HG02970 (cell line): ENCODE results near the gene IFFO2.
"Not testable (repeated sequence)": the region's sequence is repeated elsewhere in the genome, so short reads cannot be mapped to it uniquely, and the experiment has no call there.

Source experiments
- ATAC-seq: cut with Tn5 transposase; IDR thresholded peaks from one replicate; pipeline ENCODE4 v1.9.1; 2021; ENCODE audit warnings: mild to moderate bottlenecking, moderate library complexity, moderate number of reproducible peaks; ENCODE audit not compliant: unreplicated experiment, low FRiP score

IFFO2 gene

DNA sequence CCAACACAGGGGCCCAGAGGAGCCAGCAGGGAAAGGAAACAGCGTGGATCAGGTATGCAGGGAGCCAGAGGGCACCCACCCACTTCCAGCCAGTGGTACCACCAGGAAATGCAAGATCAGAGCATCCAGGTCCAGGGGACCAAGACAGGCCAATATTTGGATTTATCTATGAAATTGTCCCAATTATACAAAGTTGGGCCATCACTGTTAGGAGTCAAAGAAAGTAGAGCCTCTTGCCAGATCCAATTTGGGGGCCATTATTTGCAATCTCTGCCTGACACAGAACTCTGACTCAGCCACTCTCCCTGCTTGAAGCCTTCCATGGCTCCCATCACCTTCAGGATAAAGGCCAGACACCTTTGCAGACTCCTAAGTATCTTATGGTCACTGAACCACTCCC lies 75.9 kb downstream of the IFFO2 start:
- no peak for ATAC-seq

DNA sequence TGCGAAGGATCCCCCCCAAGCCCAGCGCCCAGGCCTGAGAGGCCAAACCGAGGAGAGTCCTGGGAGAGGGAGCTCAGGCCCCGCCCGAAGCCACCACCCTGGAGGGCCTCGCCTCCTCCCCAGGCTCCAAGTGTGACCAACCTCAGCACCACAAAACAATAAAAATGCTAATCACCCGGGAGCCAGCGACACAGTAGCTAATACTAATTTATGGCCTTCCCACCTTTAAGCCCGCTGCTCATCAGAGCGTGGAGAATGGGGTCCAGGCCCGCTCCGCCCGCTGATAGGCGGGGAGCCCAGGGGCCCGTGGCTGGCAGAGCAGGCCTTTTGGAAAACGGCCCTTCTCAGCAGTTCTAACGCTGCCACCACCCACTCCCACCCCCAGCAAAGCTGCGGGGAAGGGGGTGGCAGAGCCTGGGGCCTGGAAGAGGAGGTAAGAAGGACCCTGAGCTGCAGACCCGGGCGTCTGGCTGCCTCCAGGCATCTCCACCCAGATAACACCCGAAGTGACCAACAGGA lies 76.6 kb downstream of the IFFO2 start:
- ATAC-seq = no peak

DNA sequence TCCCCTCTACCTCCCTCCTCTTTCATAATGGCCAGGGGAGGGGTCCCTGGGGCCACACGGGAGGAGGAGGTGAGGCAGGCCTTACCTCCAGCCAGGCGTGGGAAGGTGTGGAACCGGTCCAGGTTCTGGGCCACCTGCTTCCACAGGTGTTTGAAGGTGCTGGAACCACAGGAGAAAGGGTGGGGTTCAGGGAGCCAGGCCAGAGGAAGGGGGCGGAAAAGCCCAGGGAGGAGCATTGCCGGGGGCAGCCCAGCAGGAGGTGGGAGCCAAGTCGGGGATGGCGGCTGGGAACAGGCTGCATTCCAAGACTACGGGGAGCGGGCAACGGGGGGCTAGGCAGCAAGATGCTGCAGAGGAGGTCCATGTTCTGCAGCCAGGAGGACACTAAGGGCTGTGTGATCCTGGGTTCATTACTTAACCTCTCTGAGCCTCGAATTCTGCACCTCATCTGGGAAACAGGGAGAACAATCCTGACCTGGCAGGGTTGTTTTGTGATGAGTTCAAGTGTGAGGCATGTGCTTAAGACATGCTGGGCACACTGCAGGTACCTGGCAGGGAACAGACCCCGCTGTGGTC lies 77.2 kb downstream of the IFFO2 start:
- no peak for ATAC-seq

DNA sequence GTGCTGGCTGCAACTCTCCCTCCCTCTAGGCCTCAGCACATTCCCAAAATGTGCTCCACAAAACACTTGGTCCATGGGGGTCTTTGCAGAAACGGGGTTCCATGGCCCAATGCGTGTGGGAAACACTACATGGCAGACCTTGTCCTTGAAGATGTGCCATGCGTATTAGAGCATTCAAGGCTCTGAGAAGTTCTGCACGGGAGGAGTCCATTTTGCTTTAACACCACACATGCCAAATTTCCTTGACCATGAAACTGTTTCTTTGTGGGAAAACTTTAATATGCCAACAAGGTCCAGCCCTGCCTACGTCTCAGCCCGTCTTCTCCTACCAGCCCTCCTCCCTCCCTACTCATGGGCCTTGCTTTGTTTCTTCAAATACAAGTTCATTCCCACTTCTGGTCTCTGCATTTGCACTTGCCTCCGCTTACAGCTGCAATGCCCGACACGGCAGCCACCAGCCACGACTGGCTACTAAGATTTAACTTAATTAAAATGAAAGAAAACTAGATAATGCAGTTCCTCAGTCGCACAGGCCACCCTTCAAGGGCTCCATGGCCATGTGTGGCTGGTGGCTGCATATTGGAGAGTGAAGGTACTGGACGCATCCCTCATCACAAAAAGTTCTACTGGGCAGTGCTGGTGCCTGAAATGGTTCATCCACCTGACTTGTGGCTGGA lies 77.8 kb downstream of the IFFO2 start:
- no peak for ATAC-seq

DNA sequence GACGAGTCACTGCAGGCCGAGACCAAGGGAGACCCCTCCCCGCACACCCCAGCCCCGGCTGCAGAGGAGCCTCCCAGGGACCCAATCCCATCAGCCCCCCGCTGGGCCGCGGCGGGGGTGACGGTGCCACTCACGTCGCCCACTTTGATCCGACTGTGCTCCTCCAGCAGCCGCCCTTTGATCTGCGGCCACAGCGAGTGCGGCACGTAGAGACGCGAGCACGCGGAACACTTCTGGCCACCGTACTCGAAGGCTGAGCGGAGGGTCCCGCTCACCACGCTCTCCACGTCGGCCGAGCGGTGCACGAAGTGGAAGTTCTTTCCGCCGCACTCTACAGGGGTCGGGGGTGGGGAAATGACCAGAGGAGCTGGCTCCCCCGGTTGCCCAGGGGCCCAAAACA lies 79.2 kb downstream of the IFFO2 start:
- ATAC-seq = no peak

DNA sequence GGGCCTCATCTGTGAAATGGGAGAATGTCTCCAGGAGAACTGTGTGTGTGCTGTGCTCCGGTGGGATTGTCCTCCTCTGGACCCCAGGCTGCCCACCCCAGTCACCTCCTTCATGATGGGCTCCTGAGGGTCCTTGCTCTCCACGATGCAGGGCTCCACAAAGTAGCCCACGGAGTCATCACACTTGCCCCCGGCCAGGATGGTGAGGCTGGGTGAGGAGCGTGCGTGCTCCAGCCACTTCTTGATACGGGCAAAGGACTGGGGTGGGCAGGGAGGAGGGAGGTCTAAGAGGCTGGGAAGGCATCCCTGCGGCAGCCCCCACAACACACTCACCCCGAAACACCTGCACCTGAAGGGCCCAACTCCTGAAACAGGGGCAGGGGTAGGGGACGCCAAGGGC lies 80.3 kb downstream of the IFFO2 start:
- no peak for ATAC-seq

DNA sequence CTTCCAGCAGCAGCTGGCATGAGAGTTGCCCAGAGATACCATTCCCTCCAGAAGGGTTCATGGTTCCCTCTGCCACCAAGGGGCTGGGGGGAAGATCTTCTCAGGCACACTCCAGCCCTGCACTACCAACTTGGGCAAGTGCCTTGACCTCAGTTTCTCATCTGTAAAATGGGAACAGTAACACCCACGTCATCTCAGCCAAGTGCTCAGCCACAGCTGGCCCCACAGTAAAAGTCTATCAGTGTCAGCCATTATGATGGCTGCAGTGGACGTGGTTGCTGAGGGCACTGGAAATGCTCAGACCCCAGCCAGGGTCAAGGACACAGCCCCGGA lies 80.7 kb downstream of the IFFO2 start:
- no peak for ATAC-seq

DNA sequence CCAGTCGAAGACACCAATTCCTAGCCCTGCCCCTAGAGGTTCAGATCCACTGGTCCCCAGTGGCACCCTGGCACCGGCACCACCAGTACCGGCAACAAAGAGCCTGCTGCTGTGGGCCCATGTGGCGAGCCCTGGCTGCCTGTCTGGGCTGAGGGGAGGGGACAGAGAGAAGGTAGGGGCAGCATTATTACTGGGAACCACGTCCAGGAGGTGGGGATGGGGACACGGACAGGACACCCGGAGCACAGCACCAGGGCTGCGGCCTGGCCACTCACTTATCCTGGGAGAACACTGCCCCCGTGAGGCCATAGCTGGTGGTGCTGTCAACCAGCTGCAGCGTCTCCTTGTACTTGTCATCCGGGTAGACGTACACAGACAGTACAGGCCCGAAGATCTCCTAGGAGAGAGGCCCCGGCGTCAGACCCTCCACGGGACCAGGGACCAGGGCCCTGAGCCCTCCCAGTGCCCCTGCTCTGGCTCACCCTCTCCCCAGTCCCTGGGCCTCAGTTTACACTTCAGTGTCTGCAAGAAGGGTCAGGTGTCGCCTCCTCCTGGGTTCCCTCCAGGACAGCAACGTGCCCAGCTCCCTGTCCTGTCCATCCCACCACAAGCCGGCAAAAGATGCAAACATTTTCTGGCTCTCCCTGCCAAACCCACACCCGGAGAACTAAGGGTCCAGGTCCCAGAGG lies 81.2 kb downstream of the IFFO2 start:
- ATAC-seq = no peak

DNA sequence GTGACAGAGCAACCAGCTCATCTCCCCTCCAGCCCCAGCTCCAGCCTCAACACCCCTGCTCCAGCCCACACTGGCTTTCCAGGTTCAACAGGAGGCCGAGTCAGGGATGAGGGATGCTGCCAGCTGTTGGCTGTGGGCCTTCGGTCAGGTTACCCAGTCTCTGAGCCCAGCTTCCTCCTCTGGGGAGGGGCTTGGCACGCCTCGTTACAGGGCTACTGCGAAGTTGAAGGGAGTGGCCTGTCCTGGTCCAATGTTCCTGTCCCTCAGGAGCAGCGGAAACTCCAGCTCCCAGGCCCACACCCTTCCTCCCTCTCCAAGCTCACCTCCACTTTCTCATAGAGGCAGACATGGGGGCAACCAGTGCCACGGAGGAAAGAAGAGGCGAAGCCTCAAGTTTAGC lies 81.9 kb downstream of the IFFO2 start:
- ATAC-seq = no peak

DNA sequence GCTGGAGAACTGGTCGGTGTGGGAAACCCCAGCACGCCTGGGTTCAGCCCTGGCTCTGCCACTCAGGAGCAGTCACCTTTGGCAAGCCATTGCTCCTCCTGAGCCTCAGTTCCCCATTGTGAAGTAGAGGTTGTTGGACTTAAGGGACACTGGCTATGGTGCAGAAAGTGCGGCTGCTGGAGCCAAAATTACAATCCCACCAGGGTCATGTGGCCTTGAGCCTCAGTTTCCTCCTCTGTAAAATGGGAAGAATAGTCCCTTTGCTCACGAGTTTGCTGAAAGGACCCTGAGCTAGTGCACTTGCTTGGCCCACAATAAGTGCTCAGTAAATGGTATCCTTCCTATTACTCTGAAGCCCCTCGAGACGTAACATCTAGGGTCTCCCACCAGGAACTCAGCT lies 82.4 kb downstream of the IFFO2 start:
- no peak for ATAC-seq

DNA sequence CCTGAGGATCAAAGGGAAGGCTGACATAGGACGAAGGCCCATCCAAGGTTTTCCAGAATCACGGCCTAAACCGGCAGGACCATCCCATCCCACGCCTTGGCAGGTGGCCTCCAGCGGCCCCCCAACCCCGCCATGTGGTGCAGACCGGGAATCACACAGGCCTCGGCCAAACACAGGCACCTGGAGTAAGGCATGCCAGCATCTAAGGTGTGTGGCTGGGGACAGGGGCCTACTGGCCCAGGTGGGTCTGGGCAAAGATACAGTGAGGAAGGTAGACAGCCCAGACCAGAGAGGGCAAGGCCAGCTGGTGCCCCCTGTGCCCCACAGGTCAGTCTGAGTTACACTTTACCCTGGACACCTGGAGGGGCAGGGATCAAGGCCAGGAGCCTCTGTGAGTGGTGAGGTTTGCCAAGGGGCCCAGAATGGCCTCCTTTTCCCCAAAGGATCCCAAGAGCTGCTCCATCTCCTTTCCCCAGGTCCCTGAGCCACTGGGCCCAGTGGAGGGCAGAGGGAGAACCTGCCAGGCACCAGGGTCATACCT lies 84.3 kb downstream of the IFFO2 start:
- no peak for ATAC-seq

DNA sequence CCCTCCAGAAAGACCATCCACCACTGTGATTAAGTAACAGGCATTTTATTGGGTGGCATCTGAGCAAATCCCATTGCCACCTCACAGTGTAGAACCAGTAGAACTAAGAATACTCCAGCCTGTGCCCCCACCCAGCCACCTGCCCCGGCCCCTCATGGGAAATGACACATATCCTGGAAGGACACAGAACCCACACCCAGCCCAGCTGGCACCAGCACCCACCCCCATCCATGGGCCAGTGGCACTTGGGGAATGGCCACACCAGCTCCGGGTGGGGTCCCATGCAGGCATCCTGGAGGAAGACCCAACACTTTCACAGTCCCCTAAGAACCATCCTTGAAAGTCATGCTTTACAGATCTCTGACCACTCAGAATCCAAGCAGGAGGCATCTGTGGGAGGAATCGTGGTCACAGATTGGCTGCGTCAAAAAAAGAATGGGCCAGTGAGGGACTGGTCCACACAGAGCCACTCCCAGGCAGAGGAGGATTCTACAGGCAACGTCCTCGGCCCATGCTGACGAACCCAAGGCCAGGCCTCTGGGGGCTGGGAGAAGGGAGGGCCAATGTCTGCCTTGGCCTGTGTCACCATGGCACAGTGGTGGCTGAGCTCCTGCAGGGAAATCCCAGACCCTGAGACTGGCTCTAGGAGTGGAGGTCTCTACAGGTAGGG lies 84.9 kb downstream of the IFFO2 start:
- ATAC-seq = no peak

DNA sequence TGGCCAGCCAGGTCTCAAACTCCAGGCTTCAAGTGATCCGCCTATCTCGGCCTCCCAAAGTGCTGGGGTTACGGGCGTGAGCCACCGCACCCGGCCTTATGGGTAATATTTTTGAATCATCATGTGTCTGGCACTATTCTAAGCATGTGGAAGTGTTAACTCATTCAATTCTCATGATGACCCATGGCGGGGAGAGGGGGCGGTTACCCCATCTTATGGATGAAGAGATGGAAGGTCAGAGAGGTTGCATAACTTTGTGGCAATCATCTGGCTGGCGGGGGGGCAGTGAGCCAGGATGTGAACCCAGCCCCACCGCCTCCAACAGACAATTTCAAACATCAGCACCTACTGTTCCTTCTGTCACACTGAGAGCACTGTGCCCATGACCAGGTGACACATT lies 85.5 kb downstream of the IFFO2 start:
- no peak for ATAC-seq

DNA sequence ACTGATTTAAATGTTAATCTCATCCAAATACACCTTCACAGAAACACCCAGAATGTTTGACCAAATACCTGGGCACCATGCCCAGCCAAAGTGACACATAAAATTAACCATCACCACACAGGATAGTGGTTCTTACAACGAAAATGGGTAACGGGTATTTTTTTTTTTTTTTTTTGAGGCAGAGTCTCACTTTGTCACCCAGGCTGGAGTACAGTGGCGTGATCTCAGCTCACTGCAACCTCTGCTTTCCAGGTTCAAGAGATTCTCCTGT lies 85.9 kb downstream of the IFFO2 start:
- not testable (repeated sequence) for ATAC-seq

DNA sequence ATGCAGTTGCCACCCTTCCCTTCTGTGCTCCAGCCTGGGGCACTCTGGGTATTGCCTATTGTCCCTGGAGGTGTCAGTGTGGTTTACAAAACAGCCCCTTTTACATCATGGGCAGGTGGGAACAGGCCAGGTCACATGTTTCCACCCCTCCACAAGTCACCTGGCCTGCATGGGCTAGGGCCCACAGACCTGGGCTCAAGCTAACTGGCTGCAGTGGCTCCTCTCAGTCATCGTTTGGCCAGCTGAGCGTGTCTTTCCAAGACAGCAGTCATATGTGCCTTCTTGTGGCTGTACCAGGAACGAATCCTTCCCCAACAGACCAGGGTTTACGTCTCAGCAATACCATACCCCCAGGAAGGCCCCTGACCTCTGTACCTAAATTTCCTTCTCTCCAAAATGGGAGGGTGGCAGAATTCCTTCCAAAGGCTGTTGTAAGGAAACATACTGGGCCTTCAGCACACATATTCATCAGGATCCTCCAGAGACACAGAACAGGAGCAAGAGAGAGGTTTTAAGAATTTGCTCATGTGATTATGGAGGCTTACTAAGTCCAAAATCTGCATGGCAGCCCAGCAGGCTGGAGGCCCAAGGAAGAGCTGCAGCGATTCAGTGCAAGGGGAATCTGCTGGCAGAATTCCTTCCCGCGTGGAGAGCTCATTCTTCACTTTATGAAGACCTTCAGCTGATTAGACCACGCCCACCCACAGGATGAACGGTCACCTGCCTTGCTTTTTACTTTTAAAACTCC lies 86.5 kb downstream of the IFFO2 start:
- no peak for ATAC-seq

DNA sequence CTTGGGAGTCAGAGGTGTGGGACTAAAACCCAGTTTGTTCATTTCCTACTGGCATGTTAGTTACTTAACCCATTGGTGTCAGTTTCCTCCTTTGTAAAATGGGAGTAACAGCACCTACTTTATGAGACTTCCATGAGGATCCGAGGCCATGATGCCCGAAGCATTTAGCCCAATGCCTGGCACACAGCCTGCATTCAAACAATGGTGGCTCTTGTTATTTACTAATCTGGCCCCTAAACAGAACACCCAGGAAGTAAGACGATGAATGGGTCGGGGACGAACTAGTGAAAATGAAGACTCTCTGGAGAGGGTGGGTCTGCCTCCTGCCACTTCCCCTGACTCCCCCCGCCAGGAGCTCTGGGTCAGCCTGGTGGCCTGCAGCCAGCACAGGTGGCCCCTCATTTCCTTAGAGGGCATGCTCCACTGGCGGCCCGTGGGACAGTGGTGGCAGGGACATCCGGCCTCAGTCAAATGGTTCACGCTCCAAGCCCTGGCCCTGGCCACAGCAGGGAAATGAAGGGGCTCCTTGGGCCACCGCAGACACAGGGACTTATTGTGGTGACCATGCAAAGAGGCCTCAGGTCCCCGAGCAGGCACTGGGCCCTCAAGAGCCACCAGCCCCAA lies 87.6 kb downstream of the IFFO2 start:
- no peak for ATAC-seq

DNA sequence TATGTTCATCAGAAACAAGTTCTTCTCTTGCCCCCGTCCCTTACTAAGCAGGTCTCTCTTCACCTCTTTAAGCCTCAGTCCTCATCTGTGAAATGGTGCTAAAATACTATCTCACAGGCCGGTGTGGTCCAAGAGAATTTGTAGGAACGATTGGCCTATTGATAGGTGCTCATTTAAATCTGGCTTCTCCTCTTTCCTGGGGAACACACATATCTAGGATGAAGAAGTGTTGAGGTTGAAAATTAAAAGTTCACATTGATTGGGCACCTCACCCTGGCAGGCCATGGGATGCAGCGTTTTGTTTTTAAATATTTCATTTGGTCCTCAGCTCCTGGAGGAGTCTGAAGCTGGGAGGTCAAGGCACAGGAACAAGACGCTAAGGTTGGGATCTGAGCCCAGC lies 88.1 kb downstream of the IFFO2 start:
- ATAC-seq = no peak

DNA sequence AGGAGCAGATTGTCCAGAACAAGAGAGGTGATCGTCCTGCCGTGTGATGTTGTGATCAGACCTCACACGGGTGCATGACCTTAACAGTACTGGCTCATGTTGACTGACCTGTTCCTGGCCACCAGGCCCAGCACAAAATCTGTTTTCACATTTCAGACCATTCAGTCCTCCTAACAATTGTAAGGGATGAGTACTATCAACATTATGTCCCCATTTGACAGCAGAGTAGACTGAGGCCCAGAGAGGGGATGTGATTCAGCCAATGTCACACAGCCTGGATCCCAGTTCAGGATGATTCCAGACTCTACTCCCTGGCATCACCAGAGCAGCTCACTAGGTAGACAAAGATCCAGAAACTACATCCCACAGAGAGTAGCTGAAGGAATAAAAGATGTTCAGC lies 89.6 kb downstream of the IFFO2 start:
- ATAC-seq = no peak

DNA sequence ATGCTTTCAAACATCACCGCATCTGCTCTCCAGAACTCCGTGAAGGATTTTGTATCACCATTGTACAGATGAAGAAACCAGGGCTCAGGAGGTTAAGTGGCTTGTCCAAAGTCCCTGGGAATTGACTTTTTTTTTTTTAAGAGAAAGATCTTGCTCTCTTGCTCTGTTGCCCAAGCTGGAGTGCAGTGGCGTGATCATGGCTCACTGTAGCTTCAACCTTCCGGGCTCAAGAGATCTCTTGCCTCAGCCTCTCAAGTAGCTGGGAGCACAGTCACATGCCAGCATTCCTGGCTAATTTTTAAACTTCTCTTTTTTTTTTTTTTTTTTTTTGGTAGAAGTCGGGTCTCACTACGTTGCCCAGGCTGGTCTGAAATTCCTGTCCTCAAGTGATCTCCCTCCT lies 90.2 kb downstream of the IFFO2 start:
- ATAC-seq = no peak

DNA sequence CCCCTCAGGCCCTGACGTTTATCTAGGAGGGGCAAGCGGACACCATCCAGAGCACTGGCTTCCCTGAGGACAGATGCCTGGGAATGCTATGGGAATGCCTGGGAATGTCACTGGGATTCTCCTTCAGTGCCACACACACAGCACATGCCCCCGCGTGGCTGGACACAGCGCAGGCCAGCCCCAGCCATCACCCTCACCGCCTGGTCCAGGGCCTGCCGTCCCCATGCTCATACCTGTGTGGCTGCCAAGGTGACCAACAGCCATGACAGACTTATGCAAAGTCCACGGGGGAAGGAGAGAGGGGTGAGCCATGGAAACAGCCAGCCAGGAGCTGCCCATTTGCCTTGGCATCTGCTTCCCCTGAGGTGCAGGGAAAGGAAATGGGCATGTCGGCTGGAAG lies 91.3 kb downstream of the IFFO2 start:
- ATAC-seq = no peak
